Non-pigmented ciliary epithelial cell (primary cell): ENCODE data around the gene GAS6.

ENCODE experiments used
- DNase-seq: peaks from one replicate; pipeline ENCODE4 v3.0.0-alpha.2; 2010; ENCODE audit warnings: low read depth

Gene GAS6

DNA sequence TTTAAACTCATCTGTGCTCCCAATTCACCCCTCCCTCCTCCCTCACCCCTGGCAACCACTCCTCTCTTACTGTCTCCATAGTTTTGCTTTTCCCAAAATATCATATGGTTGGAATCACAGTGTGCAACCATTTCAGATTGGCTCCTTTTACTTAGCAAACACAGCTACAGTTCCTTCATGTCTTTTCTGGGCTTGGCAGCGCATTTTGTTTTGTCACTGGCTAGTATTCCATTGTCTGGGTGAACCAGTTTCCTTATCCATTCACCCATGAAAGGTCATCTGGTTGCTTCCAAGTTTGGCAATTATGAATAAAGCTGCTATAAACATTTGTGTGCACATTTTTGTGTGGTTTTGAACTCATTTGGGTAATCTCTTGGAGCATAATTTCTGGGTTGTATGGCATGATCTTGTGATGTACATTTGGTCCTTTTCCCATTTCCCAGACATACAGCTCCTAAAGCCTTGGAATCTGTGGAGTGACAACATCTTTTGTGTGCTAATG, 23.9 kb upstream of the GAS6 start:
- no peak for DNase-seq

DNA sequence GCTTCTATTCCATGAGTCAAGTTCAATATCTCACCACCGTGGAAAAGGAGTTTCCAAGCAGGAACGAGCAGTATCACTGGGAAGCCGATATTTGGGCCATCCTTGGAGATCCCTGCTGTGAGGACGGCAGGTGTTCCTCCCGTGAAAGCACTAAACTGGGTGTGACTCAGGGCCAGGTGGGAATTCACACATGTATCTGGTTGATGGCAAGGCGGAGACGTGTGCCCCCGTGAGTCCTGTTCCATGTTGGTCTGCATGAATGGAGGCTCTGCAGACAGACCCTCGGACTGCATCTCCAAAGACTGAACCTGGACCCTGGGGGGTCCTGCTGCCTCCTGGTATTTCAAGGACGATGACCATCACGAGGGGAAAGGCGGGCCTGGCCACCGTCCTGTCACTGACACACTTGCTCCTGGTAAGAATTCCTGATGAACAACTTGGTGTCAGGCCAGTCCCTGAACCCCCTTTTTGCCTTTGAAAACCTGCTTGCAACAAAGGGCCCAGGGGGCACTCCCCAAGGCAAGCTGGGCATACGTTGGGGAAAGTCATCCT, 22.8 kb upstream of the GAS6 start:
- DNase-seq = no peak

DNA sequence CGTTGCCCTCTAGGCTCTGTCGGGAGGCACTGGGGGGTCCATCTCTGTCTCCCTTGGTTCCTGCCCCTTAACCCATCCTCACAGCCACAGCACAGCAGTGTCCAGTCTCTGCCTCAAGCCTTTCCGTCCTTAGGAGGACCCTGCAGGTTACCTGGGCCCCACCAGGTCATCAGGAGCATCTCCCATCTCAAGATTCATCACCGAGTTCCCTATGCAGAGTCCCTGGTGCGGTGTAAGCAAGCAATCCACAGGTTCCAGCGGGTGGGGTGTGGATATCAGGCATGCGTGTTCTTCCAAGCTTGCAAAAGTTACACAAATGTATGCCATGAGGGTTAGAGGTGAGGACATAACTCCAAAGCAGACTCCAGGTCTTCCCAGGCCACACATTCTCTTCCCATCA, 20.9 kb upstream of the GAS6 start:
- no peak for DNase-seq

DNA sequence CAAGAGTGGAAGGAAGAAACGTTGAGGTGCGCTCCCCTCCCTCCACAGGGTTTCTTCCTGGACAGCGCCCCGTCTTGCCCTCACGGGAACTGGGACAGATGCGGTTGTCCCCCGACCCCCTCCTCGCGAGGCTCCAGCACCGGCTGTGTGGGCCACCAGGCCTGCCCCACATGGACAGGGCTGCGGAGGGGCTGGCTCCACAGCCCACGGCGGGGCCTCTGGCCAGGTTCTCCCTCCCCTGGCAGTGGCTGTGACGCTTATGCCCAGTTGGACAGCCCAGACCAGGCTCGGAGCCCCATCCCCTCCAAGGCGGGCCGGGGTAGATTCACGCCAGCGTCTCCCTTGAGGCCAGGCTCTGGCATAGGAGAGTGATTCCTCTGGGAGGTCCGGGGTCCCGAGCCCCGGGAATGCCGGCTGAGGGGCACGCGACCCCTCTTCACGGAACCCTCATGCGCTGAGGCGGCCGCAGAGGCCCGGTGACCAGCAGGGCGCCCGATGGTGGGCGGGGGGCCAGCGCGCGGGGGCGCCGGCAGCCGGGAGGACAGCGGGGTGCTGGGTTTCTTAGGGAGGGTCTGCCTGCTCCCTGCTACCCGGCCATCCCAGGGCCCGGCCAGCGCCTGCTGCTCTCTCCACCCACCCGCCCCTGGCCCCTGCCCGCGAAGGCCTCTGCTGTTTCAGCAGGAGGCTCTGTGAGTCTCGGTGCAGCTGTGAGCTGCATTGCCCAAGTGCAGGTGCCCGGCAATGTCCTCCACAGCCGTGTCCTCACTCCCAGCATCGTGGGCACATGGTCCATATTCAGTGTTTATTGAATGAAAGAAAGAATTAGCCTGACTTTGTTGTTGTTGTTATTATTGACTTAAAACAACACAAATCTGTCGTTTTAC, 20.3 kb upstream of the GAS6 start:
- DNase-seq = no peak

DNA sequence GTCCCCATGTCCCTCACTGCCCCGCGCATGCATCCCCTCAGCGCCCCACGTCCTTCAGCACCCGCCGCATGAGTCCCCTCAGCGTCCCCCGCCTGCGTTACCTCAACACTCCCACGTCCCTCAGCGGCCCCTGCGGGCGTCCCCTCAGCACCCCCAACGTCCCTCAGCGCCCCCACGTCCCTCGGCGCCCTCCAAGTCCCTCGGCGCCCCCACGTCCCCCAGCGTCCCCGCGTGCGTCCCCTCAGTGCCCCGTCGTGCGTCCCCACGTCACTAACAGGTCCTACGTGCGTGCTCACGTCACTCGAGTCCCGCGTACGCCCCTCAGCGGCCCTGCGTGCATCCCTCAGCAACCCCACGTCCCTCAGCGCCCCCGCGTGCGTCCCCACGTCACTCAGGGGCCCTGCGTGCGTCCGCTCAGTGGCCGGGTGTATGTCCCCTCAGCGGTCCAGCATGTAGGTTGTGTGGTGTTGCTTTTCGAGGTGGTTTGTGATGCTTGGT, 19.5 kb upstream of the GAS6 start:
- DNase-seq = no peak

DNA sequence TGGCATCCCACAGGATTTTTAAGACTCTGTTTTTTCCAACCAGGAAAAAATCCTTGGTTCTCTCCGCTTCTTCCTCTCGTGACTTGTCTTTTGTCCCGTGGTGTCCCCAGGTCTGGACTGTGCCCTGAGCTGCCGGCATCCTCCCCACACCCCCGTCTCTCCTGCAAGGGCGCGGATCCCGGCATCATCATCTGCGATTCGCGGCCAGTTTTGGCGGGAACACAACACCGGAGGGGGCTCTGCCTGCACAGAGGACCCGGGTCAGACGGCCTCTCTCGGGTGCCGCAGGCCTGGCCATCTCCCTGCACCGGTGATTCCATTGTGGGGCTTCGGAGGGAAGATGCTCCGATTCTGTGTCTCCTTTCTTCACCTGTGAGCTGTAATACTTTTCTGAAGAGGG, 18.8 kb upstream of the GAS6 start:
- no peak for DNase-seq

DNA sequence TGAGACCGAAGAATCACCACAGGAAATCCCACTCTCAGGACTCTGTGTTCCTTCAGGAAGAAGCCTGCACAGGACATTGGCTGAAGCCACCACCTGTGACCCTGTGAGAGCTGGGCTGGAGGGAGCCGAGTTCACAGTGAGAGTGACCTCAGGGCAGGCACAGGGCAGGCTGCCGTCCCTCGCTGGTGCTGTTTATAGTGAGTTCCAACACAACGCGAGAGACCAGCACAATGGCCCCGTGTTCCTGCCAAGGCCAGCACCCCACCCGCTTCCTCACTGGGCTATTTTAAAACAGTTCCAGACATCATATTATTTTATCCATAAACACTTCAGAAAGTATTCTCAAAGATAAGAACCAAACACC, 18.4 kb upstream of the GAS6 start:
- no peak for DNase-seq

DNA sequence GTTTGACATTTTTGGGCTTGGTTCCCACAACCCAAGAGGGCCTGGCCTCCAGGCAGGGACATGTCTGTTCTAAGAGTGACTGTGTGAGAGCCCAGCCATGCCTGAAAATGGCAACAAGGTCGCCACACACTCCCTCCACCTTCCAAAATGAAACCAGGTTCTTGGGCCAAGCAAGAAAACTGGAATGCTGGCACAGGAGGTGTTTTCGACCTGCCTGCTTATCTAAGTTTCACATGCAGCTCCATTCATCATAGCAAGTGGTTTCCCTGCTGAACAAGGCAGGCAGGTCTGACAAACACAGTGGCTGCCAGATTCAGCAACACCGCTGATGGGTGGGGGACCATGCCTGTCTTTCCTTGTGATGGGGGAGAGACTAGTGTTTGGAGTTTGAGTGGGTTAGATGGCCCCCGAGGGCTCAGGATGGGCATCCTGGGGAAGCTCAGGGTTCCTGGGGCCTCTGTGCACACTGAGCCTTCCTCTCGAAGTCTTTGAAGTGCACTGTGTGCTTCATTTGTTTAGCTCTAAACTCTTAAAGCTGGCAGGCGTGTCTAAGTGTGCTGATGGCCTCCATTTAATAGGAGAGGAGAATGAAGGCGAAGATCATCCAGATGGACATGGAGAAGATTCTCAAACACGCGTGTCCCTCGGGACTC, 17.9 kb upstream of the GAS6 start:
- DNase-seq = no peak

DNA sequence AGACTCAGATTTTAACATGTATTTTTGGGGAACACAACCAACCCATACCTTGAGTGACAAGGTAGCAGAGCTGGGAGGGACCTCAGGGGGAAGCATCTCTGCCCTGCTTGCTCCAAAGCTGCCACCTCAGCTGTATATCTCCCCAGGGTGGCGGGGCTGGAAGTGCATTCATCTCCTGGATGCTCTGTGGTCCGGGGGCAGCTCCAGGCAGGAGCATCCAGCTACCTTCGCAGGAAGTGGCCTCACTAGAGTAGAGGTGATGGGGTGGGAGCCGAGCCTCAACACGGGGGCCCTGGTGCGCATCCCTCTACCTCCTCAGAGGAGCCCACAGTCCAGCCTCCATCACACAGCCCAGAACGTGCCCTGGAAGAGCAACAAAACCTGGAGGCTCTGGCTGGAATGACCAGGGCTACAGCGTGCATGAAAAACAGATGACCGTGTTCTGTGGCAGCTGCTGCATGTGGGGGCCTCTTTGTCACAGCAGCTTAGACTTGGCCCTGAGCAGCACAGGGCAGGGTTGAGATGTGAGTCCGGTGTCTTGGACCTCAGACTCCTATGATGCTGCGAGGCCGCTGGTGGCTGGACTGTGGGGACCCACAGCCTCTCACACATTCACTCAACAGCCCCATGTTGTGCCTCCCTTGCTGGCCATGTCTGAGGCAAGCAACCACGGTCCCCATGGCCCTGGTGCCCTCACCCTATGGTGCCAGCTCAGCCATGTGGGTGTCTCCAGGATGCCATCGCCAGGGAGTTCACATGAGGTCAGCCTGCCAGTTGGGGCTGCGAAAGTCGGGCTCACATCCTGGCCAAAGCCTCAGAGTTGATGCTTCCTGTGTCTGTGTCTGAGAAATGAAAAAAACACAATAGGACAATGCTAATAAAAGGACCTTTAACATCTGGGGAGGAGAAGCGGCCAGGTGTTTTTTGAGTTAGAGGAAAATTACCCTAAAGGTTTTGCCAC, 17.1 kb upstream of the GAS6 start:
- DNase-seq = no peak

DNA sequence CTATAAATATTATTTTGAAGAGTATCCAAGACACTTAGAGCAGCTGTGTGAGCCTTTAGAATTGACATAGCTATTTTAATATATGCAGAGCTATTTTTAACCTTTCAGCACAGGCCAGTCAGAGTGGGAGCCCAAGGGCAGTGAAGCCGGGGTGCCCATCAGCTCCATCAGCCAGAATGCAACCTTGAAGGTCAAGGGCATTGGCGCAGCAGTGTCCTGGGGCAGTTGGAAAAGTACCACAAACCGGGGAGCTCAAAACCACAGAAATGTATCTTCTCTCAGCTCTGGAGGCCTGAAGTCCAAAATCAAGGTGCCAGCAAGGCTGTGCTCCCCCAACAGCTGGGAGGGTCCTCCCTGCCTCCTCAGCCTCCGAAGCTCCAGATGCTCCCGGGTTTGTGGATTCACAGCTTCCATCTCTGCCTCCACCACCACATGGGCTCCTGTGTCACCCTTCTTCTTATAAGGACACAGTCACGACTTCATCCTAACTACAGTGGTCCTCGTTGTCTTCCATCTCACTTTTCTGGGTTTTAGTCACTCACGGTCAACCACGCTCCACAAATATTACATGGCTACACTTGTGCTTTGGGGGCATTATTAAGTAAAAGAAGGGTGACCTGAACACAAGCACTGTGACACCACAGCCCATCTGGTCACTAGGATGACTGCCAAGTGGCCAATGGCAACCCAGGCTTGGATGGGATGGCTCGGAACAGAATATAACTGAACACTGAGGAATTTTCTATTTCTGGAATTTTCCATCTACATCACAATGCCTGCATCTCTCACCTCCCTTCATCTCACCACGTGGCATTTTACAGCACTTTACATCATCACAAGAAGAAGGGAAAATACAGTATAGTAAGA, 15.9 kb upstream of the GAS6 start:
- DNase-seq = no peak

DNA sequence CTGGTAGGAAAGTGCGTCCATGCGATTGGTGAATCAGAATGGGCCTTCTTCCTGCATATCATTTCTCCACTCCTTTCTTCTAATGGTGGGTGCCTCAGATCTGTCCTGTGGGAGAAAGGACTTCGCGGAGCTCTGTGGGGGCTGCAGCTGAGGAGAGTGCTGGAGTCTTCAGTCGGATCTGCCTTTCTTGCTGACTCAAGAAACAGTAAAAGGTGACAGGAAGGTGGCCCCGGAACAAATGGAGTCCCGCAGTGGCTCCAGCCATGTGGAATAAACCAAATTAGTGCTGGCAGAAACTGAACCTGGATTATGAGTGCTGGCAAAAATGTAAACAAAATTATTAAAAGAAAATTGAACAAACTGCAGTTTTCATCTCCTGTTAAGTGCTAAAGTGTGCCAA, 15.1 kb upstream of the GAS6 start:
- DNase-seq = no peak

DNA sequence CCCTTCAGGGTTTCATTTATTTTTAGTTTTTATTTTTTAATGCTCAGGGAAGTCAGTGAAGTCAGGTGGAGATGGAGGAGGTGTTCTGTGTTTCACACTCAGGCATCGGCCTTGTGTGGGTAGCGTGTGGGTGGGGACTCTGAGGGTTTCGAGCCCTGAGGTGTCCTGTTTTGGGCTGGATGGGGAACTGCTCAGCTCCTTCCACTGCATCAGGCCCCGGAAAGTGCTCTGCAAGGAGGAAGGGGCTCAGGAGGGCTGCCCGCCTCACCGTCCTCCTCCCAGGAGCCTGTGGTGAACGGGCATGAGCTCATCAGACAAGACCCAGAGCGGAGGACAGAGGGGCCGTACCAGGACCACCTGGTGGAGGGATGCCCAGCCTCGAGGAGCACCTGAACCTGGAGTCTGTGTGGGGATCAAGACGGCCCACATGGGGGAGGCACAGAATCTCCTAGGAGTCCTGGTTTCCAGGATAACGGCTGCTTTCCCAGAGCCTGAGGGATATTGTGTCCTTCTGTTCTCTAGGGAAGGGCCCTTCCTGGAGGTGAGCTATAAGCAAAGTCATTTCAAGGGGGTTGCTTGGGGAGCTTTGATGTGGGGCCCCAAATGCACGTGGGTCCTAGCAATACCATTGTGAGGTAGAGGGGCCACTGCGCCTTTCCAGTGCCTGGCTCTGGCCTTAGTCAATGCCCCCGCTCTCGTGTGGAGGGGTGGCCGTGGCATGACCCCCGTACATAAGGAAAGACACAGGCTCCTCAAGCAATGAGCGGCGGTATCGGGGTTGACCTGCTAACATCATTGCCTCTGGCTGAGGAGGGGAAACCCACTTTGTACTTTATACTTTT, 13.5 kb upstream of the GAS6 start:
- no peak for DNase-seq

DNA sequence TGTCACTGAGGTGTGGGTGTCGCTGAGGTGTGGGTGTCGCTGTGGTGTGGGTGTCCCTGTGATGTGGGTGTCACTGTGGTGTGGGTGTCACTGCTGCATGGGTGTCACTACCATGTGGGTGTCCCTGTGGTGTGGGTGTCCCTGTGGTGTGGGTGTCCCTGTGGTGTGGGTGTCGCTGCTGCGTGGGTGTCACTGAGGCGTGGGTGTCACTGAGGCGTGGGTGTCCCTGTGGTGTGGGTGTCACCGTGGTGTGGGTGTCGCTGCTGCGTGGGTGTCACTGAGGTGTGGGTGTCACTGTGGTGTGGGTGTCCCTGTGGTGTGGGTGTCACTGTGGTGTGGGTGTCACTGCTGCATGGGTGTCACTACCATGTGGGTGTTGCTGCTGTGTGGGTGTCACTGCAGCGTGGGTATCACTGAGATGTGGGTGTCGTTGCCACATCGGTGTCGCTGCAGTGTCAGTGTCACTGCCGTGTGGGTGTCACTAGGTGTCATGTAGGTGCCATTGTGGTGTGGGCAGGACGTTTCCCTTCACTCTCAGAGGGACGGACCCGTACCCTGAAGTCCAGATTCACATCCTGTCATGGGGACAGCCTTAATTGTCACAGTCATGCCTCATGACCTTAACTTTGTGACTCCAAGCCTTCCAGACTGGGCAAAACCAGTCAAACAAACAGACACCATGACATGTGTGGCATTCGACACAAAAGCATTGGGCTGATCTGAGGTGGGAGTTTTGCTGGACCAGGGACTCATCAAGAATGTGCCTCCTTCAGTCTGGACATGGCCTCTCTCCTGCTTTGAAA, 12.7 kb upstream of the GAS6 start:
- DNase-seq = no peak

DNA sequence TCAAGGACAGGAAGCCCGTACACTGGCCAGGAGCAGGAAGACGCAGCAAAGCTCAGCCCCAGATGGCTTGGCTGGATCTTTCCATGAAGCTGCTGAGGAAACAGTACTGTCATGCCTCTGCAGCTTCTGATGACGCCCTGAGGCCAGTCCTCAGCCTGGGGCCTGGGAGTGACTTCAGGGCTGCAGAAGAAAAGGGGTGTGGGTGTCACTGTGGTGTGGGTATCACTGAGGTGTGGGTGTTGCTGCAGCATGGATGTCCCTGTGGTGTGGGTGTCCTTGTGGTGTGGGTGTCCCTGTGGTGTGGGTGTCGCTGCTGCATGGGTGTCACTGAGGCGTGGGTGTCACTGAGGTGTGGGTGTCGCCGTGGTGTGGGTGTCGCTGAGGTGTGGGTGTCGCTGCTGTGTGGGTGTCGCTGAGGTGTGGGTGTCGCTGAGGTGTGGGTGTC, 12.0 kb upstream of the GAS6 start:
- DNase-seq = no peak

DNA sequence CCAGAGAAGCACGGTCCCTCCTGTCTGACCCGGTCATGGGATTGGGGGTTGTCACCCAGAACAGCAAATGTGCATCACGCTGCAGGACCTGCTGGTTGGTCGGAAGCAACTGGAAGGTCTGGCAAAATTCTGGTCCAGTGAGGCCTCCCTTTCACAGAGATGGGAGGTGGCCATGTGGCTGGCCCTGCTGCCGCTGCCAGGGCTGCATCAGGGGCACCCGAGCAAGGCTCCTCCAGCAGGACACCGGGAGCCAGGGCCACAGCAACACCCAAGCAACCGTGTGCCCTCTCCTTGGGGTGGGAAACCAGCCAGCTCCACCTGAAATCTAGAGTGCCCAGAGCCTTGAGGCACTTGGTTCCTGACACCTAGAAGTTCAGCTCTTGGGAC, 11.5 kb upstream of the GAS6 start:
- no peak for DNase-seq

DNA sequence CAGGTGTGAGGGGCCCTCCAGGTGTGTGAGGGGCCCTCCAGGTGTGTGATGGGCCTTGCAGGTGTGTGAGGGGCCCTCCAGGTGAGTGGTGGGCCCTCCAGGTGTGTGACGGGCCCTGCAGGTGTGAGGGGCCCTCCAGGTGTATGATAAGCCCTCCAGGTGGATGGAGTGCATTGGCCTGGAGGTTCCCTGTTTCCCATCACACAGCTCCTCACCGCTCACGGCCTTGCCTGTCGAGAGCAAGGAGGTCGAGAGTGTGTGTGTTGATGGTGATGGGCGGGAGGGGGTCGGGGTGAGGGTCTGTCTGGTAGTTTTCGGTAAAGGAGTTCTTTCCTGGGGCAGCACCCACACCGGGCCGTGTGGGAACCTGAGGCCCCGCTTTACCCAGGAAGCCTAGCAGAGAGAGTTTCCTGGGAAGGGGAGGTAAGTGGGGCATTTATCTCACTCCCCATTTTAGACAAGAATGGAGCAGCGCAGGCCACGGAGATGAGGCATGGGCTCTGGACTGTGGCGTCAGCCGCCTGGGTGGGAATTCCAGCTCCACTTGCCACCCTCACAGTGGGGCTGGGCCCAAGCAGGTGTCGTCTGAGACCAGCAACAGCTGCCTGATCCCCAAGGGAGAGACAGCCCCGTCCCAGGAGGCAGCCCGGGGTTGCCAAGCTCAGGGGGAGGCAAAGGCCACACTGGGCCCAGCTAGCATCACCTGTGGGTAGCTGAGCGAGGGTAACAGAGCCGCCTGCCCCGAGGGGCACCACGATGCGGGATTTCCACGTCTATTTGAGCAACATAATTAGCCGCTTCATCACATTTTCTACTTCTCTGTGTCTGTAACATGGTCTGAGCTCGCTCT, 10.9 kb upstream of the GAS6 start:
- no peak for DNase-seq

DNA sequence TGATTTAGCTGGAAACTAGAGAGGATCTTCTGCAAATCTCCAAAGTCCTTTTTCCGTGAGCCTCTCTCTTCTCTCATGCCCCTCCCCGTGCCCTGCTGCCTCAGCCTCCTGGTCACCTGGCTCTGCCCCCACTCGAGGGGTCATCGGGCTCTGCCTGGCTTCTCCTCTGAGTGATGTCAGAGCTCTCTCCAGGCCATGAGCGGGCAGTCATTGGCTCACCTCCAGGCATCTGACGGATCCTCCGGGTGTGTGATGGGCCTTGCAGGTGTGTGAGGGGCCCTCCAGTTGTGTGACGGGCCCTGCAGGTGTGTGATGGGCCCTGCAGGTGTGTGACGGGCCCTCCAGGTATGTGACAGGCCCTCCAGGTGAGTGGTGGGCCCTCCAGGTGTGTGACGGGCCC, 10.3 kb upstream of the GAS6 start:
- DNase-seq = no peak

DNA sequence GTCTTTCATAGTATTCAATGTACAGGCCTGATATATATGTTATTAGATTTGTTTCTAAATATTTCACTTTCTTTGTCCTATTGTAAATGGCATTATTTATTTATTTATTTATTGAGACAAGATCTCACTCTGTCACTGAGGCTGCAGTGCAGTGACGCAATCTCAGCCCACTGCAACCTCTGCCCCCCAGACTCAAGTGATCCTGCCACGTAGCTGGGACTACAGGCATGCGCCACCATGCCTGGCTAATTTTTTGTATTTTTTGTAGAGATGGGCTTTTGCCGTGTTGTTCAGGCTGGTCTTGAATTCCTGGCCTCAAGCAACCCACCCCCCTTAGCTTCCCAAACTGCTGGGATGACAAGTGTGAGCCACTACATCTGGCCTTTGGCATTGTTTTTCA, 5.4 kb upstream of the GAS6 start:
- no peak for DNase-seq
